Tibial nerve (tissue), 3 donors: Measurements from ENCODE around the gene CNRIP1.

Experiments used
- POLR2A ChIP-seq, 2 donors: fragments of 450-650 bp; IDR thresholded peaks; one replicate each; pipeline ENCODE4 v1.6.1; 2017; ENCODE audit warnings: antibody characterized with exemption in 2 of 2, mild to moderate bottlenecking in 2 of 2, moderate library complexity in 2 of 2
- TF ChIP-seq, protein P1 (sequence below), 5 experiments: fragments of 200-600 bp in 3 of 5; fragments of 450-650 bp in 2 of 5; sonication (generic) in 3 of 5; IDR thresholded peaks; one replicate each; pipeline ENCODE4 v1.5.1; 2016 to 2019; ENCODE audit warnings: antibody characterized with exemption in 5 of 5, mild to moderate bottlenecking in 3 of 5, moderate library complexity in 2 of 5

GRCh38 chr2:68280796-68281195 lies 39.0 kb downstream of the CNRIP1 start:
- no peak for TF ChIP-seq POLR2A (IDR thresholded peaks at IDR 0.05)
- TF ChIP-seq, protein P1, sequence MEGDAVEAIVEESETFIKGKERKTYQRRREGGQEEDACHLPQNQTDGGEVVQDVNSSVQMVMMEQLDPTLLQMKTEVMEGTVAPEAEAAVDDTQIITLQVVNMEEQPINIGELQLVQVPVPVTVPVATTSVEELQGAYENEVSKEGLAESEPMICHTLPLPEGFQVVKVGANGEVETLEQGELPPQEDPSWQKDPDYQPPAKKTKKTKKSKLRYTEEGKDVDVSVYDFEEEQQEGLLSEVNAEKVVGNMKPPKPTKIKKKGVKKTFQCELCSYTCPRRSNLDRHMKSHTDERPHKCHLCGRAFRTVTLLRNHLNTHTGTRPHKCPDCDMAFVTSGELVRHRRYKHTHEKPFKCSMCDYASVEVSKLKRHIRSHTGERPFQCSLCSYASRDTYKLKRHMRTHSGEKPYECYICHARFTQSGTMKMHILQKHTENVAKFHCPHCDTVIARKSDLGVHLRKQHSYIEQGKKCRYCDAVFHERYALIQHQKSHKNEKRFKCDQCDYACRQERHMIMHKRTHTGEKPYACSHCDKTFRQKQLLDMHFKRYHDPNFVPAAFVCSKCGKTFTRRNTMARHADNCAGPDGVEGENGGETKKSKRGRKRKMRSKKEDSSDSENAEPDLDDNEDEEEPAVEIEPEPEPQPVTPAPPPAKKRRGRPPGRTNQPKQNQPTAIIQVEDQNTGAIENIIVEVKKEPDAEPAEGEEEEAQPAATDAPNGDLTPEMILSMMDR (IDR thresholded peaks at IDR 0.05): no peak
